Measurements from ENCODE around the gene EPN2.

The EPN2 gene

GRCh38 chr17:19311421-19312215 lies 74.5 kb downstream of the EPN2 start:
- DNase-seq (ENCODE audit: low read depth), result no peak

GRCh38 chr17:19312406-19312805 lies 75.2 kb downstream of the EPN2 start:
- DNase-seq (ENCODE audit: low read depth), result no peak

GRCh38 chr17:19313066-19313745 lies 76.0 kb downstream of the EPN2 start:
- DNase-seq (ENCODE audit: low read depth), result no peak

GRCh38 chr17:19313746-19314651 lies 76.8 kb downstream of the EPN2 start:
- no peak for DNase-seq (ENCODE audit: low read depth)

- DNase-seq (ENCODE audit: low read depth), result no peak
Measured at GRCh38 chr17:19315104-19315503, 77.9 kb downstream of the EPN2 start.

- DNase-seq (ENCODE audit: low read depth), result no peak
Measured at GRCh38 chr17:19316761-19317358, 79.7 kb downstream of the EPN2 start.

GRCh38 chr17:19317359-19318095 lies 80.4 kb downstream of the EPN2 start:
- no peak for DNase-seq (ENCODE audit: low read depth)

GRCh38 chr17:19318611-19319010 lies 81.4 kb downstream of the EPN2 start:
- DNase-seq (ENCODE audit: low read depth), result no peak

- DNase-seq (ENCODE audit: low read depth), result no peak
Measured at GRCh38 chr17:19319771-19320505, 82.8 kb downstream of the EPN2 start.

- DNase-seq (ENCODE audit: low read depth), result no peak
Measured at GRCh38 chr17:19320876-19321275, 83.7 kb downstream of the EPN2 start.

GRCh38 chr17:19321481-19322128 lies 84.4 kb downstream of the EPN2 start:
- DNase-seq (ENCODE audit: low read depth), result no peak

- no peak for DNase-seq (ENCODE audit: low read depth)
Measured at GRCh38 chr17:19322129-19322505, 85.0 kb downstream of the EPN2 start.

- no peak for DNase-seq (ENCODE audit: low read depth)
Measured at GRCh38 chr17:19322861-19323260, 85.7 kb downstream of the EPN2 start.

GRCh38 chr17:19325542-19325941 lies 88.4 kb downstream of the EPN2 start:
- no peak for DNase-seq (ENCODE audit: low read depth)

- no peak for DNase-seq (ENCODE audit: low read depth)
Measured at GRCh38 chr17:19327031-19327783, 90.0 kb downstream of the EPN2 start.

GRCh38 chr17:19328441-19329061 lies 91.4 kb downstream of the EPN2 start:
- no peak for DNase-seq (ENCODE audit: low read depth)

GRCh38 chr17:19329136-19329535 lies 92.0 kb downstream of the EPN2 start:
- DNase-seq (ENCODE audit: low read depth), result no peak

GRCh38 chr17:19329839-19330238 lies 92.7 kb downstream of the EPN2 start:
- DNase-seq (ENCODE audit: low read depth), result no peak

GRCh38 chr17:19330271-19330670 lies 93.1 kb downstream of the EPN2 start:
- DNase-seq (ENCODE audit: low read depth), result no peak
